Measurements from ENCODE around the gene RASGRP2.
"Not testable (repeated sequence)": the region's sequence is repeated elsewhere in the genome, so short reads cannot be mapped to it uniquely, and the experiment has no call there.

RASGRP2 gene

DNA sequence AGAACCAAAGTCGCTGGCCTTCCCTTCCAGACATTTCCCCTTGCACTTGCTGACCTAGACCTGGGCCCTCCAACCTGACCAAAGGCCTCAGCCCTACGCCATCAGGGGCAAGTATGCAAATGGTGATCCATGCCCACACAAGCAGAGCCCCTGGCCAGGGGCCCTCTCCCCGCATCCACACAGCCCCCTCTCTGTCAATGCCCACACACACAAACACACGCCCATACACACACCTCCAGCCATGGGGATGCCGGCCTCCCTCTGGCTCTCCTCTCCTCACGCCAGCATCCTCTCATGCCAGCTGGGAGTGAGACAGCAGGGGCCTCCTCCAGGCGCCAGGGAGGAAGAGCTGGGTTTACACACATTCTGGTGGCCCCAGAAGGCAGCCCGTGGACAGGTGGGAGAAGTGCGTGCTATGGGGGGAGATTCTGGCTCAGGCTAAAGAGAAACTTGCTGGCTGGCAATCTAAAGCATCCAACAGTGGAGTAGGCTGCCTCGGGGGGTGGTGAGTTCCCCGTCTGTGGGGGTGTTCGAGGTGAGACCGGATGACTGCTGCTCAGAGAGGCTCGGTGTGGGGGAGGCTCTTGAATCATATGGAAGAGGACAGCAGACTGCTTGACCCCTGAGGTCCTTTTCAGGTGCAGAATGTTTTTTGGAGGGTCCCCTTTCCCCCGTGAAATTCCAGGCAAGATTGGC, 25.7 kb downstream of the RASGRP2 start:
- DNase-seq: peak; percentile 36 to 42

DNA sequence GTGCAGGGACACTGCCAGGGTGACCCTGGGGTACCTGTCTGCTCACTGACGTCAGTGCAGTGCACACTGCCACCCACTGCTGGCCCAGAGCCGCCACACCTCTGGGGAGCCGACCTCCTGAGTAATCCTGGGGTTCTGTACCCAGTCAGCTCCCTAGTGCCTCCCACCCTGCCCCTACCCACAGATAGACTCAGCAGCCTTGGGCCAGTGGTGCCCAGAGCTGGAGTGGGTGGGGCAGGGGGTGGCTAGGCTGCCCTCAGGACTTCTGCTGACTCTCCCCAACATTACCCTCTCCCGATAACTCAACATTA, 26.7 kb downstream of the RASGRP2 start:
- DNase-seq: no peak

DNA sequence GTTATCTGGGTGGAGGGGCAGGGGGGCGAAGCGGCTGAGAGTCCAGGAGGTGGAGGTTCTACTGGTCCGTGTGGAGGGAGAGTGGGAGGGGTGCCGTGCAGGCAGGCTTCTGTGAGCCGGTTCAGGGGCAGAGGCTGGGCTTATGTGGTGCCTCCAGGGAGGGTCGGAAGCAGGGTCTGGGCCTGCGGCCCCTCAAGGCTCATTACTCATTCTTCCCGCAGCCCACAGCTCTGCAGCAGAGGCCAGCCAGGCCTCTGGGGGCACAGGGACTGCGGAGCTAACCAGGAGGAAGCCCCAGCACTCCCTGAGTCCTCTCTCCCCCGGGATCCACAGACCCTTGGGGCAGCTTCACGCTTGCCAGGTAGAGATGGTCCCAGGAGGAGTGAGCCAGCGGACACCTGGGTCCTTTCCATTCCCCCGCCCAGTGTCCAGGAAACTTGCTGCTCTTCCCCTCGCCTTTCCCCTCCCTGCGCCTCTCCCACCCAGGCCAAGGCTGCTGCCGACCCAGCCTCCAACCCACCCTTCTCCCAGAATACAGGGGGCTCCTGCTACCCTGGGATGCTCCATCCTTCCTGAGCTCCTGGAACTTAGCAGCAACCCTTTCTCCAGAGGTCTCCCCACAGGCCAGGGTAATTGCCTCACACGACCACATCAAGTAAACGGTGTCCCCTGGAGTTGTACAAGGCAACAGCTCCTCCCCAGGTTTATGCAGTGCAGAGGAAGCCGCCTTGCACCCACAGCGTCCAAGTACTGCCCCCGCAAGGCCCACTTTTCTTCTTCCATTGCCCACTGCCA, 27.3 kb downstream of the RASGRP2 start:
- no peak for DNase-seq

- no peak for DNase-seq
These were observed 28.0 kb downstream of the RASGRP2 start for GRCh38 chr11:64715756-64716472.

DNA sequence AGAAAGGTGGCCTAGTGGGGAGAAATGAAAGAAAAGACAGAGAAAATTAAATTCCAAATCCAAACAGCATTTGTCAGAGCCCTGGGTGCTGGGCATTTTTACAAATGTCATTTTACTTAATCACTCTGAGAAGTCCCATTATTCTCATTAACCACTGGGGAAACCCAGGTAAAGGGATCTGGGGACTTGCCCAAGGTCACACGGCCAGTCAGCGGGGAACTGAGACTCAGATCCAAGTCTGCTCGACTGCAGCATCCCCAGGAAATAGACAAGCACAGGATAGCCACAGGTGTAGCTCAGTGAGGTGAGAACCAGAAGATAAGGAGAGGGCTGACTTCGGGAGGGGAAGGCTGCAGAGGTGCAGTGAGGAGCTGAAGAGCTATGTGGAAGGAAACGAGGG, 28.8 kb downstream of the RASGRP2 start:
- no peak for DNase-seq

GRCh38 chr11:64714666-64715065, 29.3 kb downstream of the RASGRP2 start:
- no peak for DNase-seq

DNA sequence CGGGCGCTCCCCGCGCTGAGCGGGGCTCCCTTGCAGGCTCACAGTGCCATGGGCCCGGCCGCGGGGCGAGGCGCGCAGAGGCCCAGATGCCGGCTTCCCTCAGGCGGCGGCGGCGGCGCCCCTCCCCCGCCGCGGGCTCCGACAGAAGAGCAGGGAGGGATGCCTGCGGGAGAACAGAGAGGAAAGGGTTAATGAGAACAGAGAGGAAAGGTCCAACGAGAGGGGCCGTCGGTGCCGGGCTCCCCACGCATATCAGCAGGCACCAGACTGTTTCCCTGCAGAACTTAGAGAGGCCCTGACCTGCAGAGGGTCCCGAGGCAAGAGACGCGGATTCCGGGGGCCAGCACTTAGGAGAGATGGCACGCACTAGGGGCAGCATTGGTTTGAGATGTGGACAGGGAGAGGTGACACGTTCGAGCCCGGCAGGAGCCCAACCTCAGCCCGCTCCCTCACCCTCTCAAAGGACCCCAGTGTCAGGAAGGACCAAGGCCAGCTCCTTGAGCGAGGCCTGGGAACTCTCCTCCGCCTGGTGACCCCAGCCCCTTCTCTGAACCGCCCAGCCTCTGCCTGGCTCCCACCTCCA, 30.1 kb downstream of the RASGRP2 start:
- DNase-seq: no peak

DNA sequence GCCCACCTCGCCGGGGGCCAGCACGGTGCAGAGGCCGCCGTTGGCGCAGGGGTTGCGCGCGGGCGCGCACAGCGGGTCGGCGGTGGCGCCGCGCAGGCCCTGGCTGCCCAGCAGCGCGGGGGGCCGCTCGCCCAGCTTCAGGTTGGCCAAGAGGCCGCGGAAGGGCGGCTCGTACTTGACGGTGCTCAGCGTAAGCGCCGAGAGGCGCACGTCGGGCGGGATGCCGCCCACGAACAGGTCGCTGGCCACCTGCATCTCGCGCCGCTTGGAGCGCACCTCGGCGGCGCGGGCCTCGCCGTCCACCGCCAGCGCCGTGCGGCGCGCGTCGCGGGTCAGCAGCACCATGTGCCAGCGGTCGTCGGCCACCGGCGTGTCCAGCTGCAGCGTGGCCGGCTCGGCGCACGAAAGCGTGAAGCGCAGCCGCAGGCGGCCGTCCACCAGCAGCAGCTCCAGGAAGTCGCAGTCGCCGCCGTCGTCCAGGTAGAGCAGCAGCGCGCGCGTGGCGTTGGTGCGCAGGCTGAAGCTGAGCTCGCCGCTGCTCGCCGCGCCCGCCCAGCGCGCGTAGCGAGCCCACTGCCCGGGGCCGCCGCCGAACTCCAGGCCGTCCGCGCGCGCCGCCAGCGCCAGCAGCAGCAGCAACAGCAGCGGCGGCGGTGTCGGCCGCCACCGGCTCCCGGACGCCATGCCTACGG, 30.8 kb downstream of the RASGRP2 start:
- DNase-seq: no peak

DNA sequence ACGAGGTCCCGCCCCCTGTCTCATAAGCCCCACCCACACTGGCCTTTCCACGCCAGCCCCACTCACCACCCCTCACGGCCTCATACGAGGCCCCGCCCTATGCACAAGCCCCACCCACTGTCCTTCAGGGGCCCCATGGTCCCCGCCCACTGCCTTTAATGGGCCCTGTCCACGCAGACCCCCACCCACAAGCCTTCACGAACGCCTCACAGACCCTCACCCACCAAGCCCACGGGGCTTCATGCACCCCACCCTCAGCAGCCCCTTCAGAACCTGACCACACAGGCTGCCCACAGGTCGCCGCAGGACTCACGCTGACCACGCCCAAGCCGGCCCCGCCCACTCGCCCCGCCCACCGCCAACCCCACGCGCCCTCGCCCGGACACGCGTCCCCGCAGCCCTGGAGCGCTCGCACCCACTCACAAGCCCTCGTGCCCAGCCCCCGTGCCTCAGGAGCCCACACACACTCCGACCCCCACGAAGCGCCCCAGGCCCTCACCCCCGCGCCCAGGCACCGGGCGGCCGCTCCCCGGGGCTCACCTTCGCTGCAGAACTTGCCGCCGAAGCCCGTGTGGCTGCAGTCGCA, 31.4 kb downstream of the RASGRP2 start:
- no peak for DNase-seq

GRCh38 chr11:64711956-64712362, 32.0 kb downstream of the RASGRP2 start:
- DNase-seq: no peak

- DNase-seq: no peak
These were observed 32.6 kb downstream of the RASGRP2 start for GRCh38 chr11:64711138-64711955.

DNA sequence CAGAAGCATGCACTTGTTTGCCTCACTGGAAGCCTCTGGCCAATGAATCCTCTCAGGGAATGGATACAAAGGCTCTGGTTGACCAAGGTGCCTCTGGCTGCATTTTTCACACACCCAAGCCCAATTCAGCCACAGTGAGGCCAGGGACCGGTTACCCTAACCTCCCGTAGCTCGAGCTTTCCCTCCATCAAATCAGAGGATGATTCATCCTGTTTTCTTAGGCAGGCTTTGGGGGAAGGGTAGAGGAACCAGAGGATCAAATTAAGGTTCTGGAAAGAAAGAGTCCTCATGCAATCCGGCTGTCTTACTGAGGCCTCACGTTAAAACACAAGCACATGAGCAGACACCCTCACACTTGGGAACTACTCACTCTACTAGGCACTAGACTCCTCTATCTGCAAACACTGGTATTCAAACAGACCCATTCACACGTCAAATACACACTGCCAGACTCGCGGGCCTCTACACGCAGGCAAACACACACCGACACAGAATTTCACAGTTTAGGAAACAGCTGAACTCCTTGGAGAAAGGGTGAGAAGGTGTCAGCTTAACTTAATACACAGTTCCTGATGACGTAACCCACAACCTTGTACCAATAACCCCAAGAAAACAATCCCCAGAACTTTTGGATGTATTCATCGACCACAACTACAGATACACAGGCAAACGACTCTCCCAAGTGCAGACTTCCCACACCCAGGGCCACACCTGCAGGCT, 33.4 kb downstream of the RASGRP2 start:
- no peak for DNase-seq

GRCh38 chr11:64705501-64705900, 38.4 kb downstream of the RASGRP2 start:
- no peak for DNase-seq

DNA sequence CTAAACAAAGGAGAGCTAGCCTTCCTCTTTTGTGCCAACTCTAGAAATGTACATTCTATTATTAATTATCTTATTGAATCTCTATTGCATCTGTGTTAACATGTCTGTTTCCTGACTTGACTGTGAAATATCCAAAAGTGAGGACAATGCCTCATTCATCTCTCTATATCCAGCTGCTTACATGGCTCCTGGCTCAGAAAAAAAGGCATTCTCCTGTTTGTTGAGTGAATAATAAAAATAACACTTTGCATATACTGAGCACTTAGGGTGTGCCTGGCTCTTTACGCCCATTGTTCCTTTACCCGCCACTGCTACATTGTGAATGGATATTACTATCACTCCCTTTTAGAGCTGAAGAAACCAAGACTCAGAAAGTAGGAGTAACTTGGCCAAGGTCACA, 40.9 kb downstream of the RASGRP2 start:
- no peak for DNase-seq

DNA sequence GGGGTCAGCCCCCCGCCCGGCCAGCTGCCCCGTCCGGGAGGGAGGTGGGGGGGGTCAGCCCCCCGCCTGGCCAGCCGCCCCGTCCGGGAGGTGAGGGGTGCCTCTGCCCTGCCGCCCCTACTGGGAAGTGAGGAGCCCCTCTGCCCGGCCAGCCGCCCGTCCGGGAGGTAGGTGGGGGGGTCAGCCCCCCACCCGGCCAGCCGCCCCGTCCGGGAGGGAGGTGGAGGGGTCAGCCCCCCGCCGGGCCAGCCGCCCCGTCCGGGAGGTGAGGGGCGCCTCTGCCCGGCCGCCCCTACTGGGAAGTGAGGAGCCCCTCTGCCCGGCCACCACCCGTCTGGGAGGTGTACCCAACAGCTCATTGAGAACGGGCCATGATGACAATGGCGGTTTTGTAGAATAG, 42.0 kb downstream of the RASGRP2 start:
- DNase-seq: not testable (repeated sequence)

- no peak for DNase-seq
These were observed 45.5 kb downstream of the RASGRP2 start for GRCh38 chr11:64698427-64698826.

- DNase-seq: no peak
These were observed 46.1 kb downstream of the RASGRP2 start for GRCh38 chr11:64697663-64698375.

- DNase-seq: no peak
These were observed 47.9 kb downstream of the RASGRP2 start for GRCh38 chr11:64696045-64696444.

GRCh38 chr11:64695548-64695947, 48.4 kb downstream of the RASGRP2 start:
- DNase-seq: no peak

GRCh38 chr11:64694821-64695365, 49.0 kb downstream of the RASGRP2 start:
- DNase-seq: peak; percentile 12 to 77

Measured in NCI-H524 (cell line).